ES-I3 (cell line): ENCODE results near the gene NR1D1.

Source experiments
- H3K36me3 ChIP-seq: 2 replicates; pipeline ENCODE4 v1.6.1; 2013; ENCODE audit warnings: mild to moderate bottlenecking, low read length, control low read depth, moderate library complexity; ENCODE audit not compliant: insufficient read depth
- H3K4me1 ChIP-seq: 2 replicates; pipeline ENCODE4 v1.6.1; 2013; ENCODE audit warnings: mild to moderate bottlenecking, control low read depth, low read length; ENCODE audit not compliant: insufficient read depth
- H3K9ac ChIP-seq: 2 replicates; pipeline ENCODE4 v1.6.1; 2013; ENCODE audit warnings: low read depth, mild to moderate bottlenecking, low read length, moderate library complexity
- H3K9me3 ChIP-seq: 2 replicates; pipeline ENCODE4 v1.6.1; 2013; ENCODE audit warnings: mild to moderate bottlenecking, low read length, moderate library complexity; ENCODE audit not compliant: control insufficient read depth, insufficient read depth

The NR1D1 gene

DNA sequence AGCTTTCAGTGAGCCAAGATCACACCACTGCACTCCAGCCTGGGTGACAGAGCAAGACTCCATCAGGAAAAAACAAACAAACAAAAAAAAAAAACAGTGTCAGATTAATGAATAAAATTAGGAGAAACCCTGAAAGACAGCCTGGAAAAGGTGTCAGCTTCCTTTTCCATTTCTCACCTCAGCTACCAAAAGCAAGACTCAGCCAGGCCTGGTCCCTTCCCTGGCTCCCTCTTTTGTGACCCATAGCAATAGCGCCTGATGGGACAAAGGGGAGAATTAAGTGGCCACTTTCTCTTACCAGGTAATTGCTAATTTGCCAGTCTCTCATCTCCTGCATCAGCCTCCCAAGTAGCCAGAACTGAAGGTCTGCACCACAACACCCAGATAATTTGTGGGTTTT, 41.5 kb downstream of the NR1D1 start:
- H3K36me3 ChIP-seq: no peaks in the 10 kb centered on the region
- no peaks in the 10 kb centered on the region for H3K9me3 ChIP-seq
- peaks cover 13% of the 10 kb centered on the region for H3K4me1 ChIP-seq
- no peak overlapping the region for H3K9ac ChIP-seq

DNA sequence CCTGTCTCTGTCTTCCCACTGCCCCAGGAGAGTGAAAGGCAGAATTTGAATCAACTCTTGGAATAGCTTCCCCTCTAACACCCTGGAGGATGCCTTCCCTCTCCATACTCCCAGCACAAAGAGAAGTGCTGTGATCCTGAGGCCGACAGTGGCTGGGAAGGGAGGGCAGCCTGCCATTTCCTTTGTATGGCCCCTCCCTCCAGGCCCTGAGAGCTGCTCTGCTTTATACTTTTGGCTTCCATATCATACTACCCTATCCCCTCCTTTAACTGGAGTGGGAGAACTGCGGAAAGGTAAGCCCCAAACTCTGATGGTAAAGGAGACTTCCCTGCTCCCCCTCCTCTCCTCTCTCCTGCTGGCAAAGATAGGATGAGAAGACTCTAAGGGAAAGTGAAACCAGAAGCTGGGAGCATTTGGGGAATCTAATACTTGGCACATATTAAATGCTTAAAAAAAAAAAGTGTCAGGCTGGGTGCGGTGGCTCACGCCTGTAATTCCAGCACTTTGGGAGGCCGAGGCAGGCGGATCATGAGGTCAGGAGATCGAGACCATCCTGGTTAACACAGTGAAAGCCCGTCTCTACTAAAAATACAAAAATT, 42.1 kb downstream of the NR1D1 start:
- Histone ChIP-seq H3K36me3 (no peaks in the 10 kb centered on the region), H3K4me1 (peaks cover 10% of the 10 kb centered on the region), H3K9me3 (no peaks in the 10 kb centered on the region), H3K9ac (no peak overlapping the region)

DNA sequence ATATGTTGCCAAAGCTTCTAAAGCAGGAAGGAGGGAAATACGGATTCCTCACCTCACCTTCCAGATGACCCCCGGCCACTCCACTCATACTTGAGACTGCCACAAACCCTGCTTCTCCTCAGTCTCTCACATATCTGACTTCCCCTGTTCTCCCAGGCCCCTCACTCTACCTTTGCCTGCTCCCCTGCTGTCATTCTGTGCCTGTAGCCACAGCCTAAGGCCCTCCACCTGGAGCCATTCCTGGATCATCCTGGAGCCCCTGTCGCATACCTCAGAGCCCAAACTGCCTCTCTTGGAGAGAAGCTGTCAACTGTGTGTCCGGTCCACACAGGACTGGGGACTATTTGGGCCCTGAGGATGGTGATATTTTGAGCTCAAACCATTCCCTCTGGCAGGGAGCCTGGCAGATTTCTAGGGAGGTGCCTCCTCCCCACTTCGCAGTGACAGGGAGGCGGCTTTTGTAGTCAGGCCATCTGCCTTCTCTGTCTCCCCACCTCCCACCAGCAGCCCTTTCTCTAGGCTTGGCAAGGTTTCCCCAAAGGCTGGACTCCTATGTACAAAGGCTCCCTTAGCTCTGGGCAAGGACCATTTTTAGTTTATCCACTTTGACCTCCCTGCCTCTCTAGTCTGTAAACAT, 43.9 kb downstream of the NR1D1 start:
- H3K4me1 ChIP-seq: peaks cover 8% of the 10 kb centered on the region
- H3K9ac ChIP-seq: no peak overlapping the region
- no peaks in the 10 kb centered on the region for H3K36me3 ChIP-seq
- no peaks in the 10 kb centered on the region for H3K9me3 ChIP-seq
